HCT116 (cell line): ENCODE measurements around the gene CSNK2A1. TPM values are rescaled to one million over a fixed set of nuclear protein-coding genes. Genes with fewer than 3 reads are reported as not detected.

Source experiments
- ATAC-seq: fragments of 200-7000 bp; cut with Tn5 transposase; 2 replicates; pipeline ENCODE4 v1.9.1; 2020; ENCODE audit warnings: mild to moderate bottlenecking, moderate library complexity
- BruUV-seq: library from RNA; stranded (reverse); fragments of 400-500 nt; replicated peaks from 2 replicates; lab custom pipeline; 2021; lab: Mats Ljungman, UMichigan
- CTCF ChIA-PET: fragments of 300-600 bp; sonication (Branson Sonifier 250); formaldehyde crosslinking; loops from one replicate; lab custom pipeline; 2021; ENCODE audit warnings: antibody characterized with exemption; lab: Charles Lee
- POLR2A ChIA-PET: fragments of 300-600, 350-600 bp; sonication (Branson Sonifier 250); formaldehyde crosslinking; loops from one replicate; lab custom pipeline; 2021; ENCODE audit warnings: antibody characterized with exemption; lab: Charles Lee
- RAD21 ChIA-PET, 2 experiments: fragments of 300-600 bp; sonication (Branson Sonifier 250); formaldehyde crosslinking; loops; one replicate each; lab custom pipeline; 2023; ENCODE audit warnings: low total read pairs in 2 of 2; ENCODE audit not compliant: uncharacterized antibody in 2 of 2, unreplicated experiment in 2 of 2, low non-redundant PET in 1 of 2; lab: Charles Lee
- DNase-seq: peaks from one replicate; pipeline ENCODE4 v3.0.0-alpha.2; 2010; ENCODE audit warnings: low read depth, low spot score
- H2AFZ ChIP-seq: fragments of 200-600 bp; shearing (Covaris generic), sonication (generic); 2 replicates; pipeline ENCODE4 v1.6.1; 2017; ENCODE audit warnings: low read depth, mixed run types, mixed read lengths, antibody characterized with exemption, low read length; ENCODE audit not compliant: poor library complexity, severe bottlenecking
- H3K27ac ChIP-seq: 2 replicates; pipeline ENCODE4 v1.5.1; 2012; ENCODE audit warnings: low read depth, low read length
- H3K27me3 ChIP-seq: fragments of 200-600 bp; sonication (generic); 2 replicates; pipeline ENCODE4 v1.6.1; 2016; ENCODE audit warnings: mixed run types, low read length, mixed read lengths; ENCODE audit not compliant: insufficient read depth
- H3K36me3 ChIP-seq, 2 experiments: fragments of 200-500 bp in 1 of 2; fragments of 200-600 bp in 1 of 2; sonication (Bioruptor generic) in 1 of 2; sonication (generic) in 1 of 2; 2 replicates each; pipeline versions ENCODE4 v1.5.1 to v1.6.1; 2014 to 2016; ENCODE audit warnings: low read length in 2 of 2, inconsistent platforms in 1 of 2, mixed read lengths in 1 of 2, mixed run types in 1 of 2; ENCODE audit not compliant: insufficient read depth in 2 of 2, control insufficient read depth in 1 of 2
- H3K4me1 ChIP-seq, 2 experiments: fragments of 200-600 bp in 1 of 2; sonication (generic) in 1 of 2; 2 replicates each; pipeline versions ENCODE4 v1.5.1 to v1.6.1; 2012 to 2017; ENCODE audit warnings: low read length in 2 of 2, inconsistent platforms in 1 of 2, mild to moderate bottlenecking in 1 of 2, mixed read lengths in 1 of 2, mixed run types in 1 of 2, moderate library complexity in 1 of 2; ENCODE audit not compliant: insufficient read depth in 2 of 2, control insufficient read depth in 1 of 2
- H3K4me2 ChIP-seq: fragments of 200-600 bp; sonication (generic); 2 replicates; pipeline ENCODE4 v1.6.1; 2017; ENCODE audit warnings: mixed run types, low read length, mixed read lengths
- H3K4me3 ChIP-seq, 2 experiments: fragments of 200-600 bp in 1 of 2; sonication (generic) in 1 of 2; replicated peaks in 1 of 2; 2 replicates each; pipeline ENCODE4 v1.5.1; 2011 to 2016; ENCODE audit warnings: low read length in 2 of 2, control low read depth in 1 of 2, low read depth in 1 of 2, mild to moderate bottlenecking in 1 of 2, mixed read lengths in 1 of 2, mixed run types in 1 of 2
- H3K79me2 ChIP-seq: fragments of 200-600 bp; sonication (generic); 2 replicates; pipeline ENCODE4 v1.6.1; 2017; ENCODE audit warnings: mild to moderate bottlenecking, mixed run types, low read length, moderate library complexity, mixed read lengths; ENCODE audit not compliant: insufficient read depth
- H3K9ac ChIP-seq: fragments of 200-600 bp; sonication (generic); 2 replicates; pipeline ENCODE4 v1.6.1; 2016; ENCODE audit warnings: low read length, mixed read lengths
- H3K9me2 ChIP-seq: fragments of 200-600 bp; sonication (generic), shearing (Covaris generic); 2 replicates; pipeline ENCODE4 v1.6.1; 2017; ENCODE audit warnings: mixed run types, mild to moderate bottlenecking, moderate library complexity; ENCODE audit not compliant: insufficient read depth
- H3K9me3 ChIP-seq, 2 experiments: fragments of 200-500 bp in 1 of 2; fragments of 200-600 bp in 1 of 2; sonication (Bioruptor generic) in 1 of 2; sonication (generic) in 1 of 2; 2 replicates each; pipeline ENCODE4 v1.6.1; 2014 to 2017; ENCODE audit warnings: low read length in 2 of 2, mixed read lengths in 2 of 2, inconsistent platforms in 1 of 2, low read depth in 1 of 2, mild to moderate bottlenecking in 1 of 2, mixed run types in 1 of 2, moderate library complexity in 1 of 2; ENCODE audit not compliant: control insufficient read depth in 1 of 2, insufficient read depth in 1 of 2
- H4K20me1 ChIP-seq: fragments of 200-600 bp; sonication (generic), shearing (Covaris generic); 2 replicates; pipeline ENCODE4 v1.6.1; 2017; ENCODE audit warnings: mixed run types, mild to moderate bottlenecking, moderate library complexity; ENCODE audit not compliant: insufficient read depth
- ATF3 ChIP-seq: IDR thresholded peaks from 2 replicates; pipeline ENCODE4 v1.6.1; 2012
- CBX3 ChIP-seq: IDR thresholded peaks from 2 replicates; pipeline ENCODE4 v1.6.1; 2012; ENCODE audit warnings: low read depth
- CTCF ChIP-seq, 3 experiments: fragments of 200-600 bp in 1 of 3; sonication (generic) in 1 of 3; IDR thresholded peaks in 2 of 3; conservative IDR thresholded peaks in 1 of 3; 2 replicates each; pipeline ENCODE4 v1.5.1; 2012 to 2017; ENCODE audit warnings: low read depth in 2 of 3, low read length in 2 of 3, antibody characterized with exemption in 1 of 3, borderline replicate concordance in 1 of 3, control low read depth in 1 of 3, mild to moderate bottlenecking in 1 of 3, mixed read lengths in 1 of 3, mixed run types in 1 of 3, moderate library complexity in 1 of 3; ENCODE audit not compliant: insufficient read depth in 1 of 3
- EGR1 ChIP-seq: IDR thresholded peaks from 2 replicates; pipeline ENCODE4 v1.6.1; 2012; ENCODE audit warnings: low read depth
- EZH2 ChIP-seq: fragments of 200-600 bp; sonication (generic); IDR thresholded peaks from 2 replicates; pipeline ENCODE4 v1.6.1; 2017; ENCODE audit warnings: antibody characterized with exemption, mixed run types
- JUND ChIP-seq: IDR thresholded peaks from 2 replicates; pipeline ENCODE4 v1.6.1; 2012
- SIN3A ChIP-seq: IDR thresholded peaks from 2 replicates; pipeline ENCODE4 v1.6.1; 2012; ENCODE audit warnings: low read depth
- ZBTB33 ChIP-seq: IDR thresholded peaks from 2 replicates; pipeline ENCODE4 v1.6.1; 2011; ENCODE audit warnings: mild to moderate bottlenecking, low read length, moderate library complexity; ENCODE audit not compliant: insufficient replicate concordance; ENCODE audit errors: extremely low read depth
- ZFX ChIP-seq: fragments of 450-650 bp; IDR thresholded peaks from 2 replicates; pipeline ENCODE4 v1.6.1; 2017
- intact Hi-C: fragments of 100-400 bp; cut with micrococcal nuclease; formaldehyde crosslinking; loops from 2 replicates; pipeline ENCODE4 v1.10.0; 2022
- total RNA-seq: library from RNA; stranded (reverse); gene quantifications from one replicate; pipeline ENCODE4 v1.2.1, GENCODE V29; 2021; ENCODE audit not compliant: unreplicated experiment

The CSNK2A1 gene
- total RNA-seq, 1 experiment from 2014 or later = 284 TPM

- Histone ChIP-seq H3K27me3 (no peaks in the 10 kb centered on the region), H3K27ac (no peak overlapping the region)
- TF ChIP-seq SIN3A (no peak), CTCF (IDR thresholded peaks at IDR 0.05 in 2 of 3, conservative IDR thresholded peaks at IDR 0.05 in 1 of 3; ENCODE audit: borderline replicate concordance in 1 of 3, insufficient read depth in 1 of 3, low read depth in 2 of 3, low read length in 2 of 3) (no peak), ZFX (no peak), ATF3 (no peak), CBX3 (no peak), ZBTB33 (no peak), EZH2 (no peak), EGR1 (no peak), JUND (no peak)
- TF ChIP-seq, all 23 proteins: peak for 0
- no peaks in the 10 kb centered on the region for H3K9me2 ChIP-seq
- no TSS peak for BruUV-seq
- H3K9ac ChIP-seq = no peak overlapping the region
- DNase-seq (no peak), ATAC-seq (no peak)
- peaks cover 0 to under 1% of the 10 kb centered on the region in 2 experiments; a peak in 1 of 4 replicates for H3K4me1 ChIP-seq
- no peaks in the 10 kb centered on the region for H3K9me3 ChIP-seq
- no peak overlapping the region for H2AFZ ChIP-seq
- peaks cover 34 to 59% of the 10 kb centered on the region in 2 experiments for H3K36me3 ChIP-seq
- POLR2A ChIA-PET = no interaction called here
- no peak overlapping the region for H3K4me3 ChIP-seq
- H4K20me1 ChIP-seq = no peaks in the 10 kb centered on the region
- CTCF ChIA-PET = no interaction called here
- RAD21 ChIA-PET = no interaction called here
- intact Hi-C loops = no loop called here
- H3K4me2 ChIP-seq = no peak overlapping the region
- no peaks in the 10 kb centered on the region; the same call in 1 of the 2 replicates for H3K79me2 ChIP-seq
Observed at GRCh38 chr20:438571-439469, 104.8 kb downstream of the CSNK2A1 start.
